ENCODE data around the gene PCDHA6.
"Not testable (repeated sequence)": the region's sequence is repeated elsewhere in the genome, so short reads cannot be mapped to it uniquely, and the experiment has no call there.

The PCDHA6 gene

GRCh38 chr5:140795259-140795641 lies 32.5 kb upstream of the PCDHA6 start:
- no peak for DNase-seq (ENCODE audit: low spot score)
- in situ Hi-C loops (cut with MboI; ENCODE audit: low pct_unique_long_range_greater_than_20kb, low sequenced_read_pairs, unreplicated experiment): no loop called here
- TF ChIP-seq, protein P1, sequence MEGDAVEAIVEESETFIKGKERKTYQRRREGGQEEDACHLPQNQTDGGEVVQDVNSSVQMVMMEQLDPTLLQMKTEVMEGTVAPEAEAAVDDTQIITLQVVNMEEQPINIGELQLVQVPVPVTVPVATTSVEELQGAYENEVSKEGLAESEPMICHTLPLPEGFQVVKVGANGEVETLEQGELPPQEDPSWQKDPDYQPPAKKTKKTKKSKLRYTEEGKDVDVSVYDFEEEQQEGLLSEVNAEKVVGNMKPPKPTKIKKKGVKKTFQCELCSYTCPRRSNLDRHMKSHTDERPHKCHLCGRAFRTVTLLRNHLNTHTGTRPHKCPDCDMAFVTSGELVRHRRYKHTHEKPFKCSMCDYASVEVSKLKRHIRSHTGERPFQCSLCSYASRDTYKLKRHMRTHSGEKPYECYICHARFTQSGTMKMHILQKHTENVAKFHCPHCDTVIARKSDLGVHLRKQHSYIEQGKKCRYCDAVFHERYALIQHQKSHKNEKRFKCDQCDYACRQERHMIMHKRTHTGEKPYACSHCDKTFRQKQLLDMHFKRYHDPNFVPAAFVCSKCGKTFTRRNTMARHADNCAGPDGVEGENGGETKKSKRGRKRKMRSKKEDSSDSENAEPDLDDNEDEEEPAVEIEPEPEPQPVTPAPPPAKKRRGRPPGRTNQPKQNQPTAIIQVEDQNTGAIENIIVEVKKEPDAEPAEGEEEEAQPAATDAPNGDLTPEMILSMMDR (IDR thresholded peaks at IDR 0.05; ENCODE audit: extremely low read depth, insufficient read depth, missing control alignments): no peak

DNA sequence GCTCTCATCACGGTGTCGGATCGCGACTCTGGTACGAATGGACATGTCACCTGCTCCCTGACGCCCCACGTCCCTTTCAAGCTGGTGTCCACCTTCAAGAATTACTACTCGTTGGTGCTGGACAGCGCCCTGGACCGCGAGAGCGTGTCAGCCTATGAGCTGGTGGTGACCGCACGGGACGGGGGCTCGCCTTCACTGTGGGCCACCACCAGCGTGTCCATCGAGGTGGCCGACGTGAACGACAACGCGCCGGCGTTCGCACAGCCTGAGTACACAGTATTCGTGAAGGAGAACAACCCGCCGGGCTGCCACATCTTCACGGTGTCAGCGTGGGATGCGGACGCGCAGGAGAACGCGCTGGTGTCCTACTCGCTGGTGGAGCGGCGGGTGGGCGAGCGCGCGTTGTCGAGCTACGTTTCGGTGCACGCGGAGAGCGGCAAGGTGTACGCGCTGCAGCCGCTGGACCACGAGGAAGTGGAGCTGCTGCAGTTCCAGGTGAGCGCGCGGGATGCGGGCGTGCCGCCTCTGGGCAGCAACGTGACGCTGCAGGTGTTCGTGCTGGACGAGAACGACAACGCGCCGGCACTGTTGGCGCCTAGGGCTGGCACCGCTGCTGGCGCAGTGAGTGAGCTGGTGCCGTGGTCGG lies 31.6 kb upstream of the PCDHA6 start:
- in situ Hi-C loops (cut with MboI; ENCODE audit: low pct_unique_long_range_greater_than_20kb, low sequenced_read_pairs, unreplicated experiment); DNase-seq (ENCODE audit: low spot score): not testable (repeated sequence)

- no peak for DNase-seq (ENCODE audit: low spot score)
- TF ChIP-seq, protein P1 (IDR thresholded peaks at IDR 0.05; ENCODE audit: extremely low read depth, insufficient read depth, missing control alignments): no peak
- in situ Hi-C loops (cut with MboI; ENCODE audit: low pct_unique_long_range_greater_than_20kb, low sequenced_read_pairs, unreplicated experiment): no loop called here
These were observed 31.1 kb upstream of the PCDHA6 start for GRCh38 chr5:140796718-140797095.

- in situ Hi-C loops (cut with MboI; ENCODE audit: low pct_unique_long_range_greater_than_20kb, low sequenced_read_pairs, unreplicated experiment): no loop called here
- TF ChIP-seq, protein P1 (IDR thresholded peaks at IDR 0.05; ENCODE audit: extremely low read depth, insufficient read depth, missing control alignments): no peak
- DNase-seq (ENCODE audit: low spot score): no peak
These were observed 26.8 kb upstream of the PCDHA6 start, which contains the start of gene PCDHA3 for GRCh38 chr5:140800816-140801493. Gene PCDHA3 (plus strand): TSS chr5:140801057.

DNA sequence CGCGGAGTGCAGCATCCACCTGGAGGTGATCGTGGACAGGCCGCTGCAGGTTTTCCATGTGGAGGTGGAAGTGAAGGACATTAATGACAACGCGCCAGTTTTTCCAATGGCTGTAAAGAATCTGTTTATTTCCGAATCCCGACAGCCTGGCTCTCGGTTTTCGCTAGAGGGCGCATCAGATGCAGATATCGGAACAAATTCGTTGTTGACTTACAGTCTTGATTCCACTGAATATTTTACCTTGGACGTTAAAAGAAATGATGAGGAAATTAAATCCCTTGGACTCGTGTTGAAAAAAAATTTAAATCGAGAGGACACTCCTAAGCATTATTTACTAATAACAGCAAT lies 26.3 kb upstream of the PCDHA6 start:
- TF ChIP-seq, protein P1 (IDR thresholded peaks at IDR 0.05; ENCODE audit: extremely low read depth, insufficient read depth, missing control alignments): peak; percentile 11
- in situ Hi-C loops (cut with MboI; ENCODE audit: low pct_unique_long_range_greater_than_20kb, low sequenced_read_pairs, unreplicated experiment): no loop called here

DNA sequence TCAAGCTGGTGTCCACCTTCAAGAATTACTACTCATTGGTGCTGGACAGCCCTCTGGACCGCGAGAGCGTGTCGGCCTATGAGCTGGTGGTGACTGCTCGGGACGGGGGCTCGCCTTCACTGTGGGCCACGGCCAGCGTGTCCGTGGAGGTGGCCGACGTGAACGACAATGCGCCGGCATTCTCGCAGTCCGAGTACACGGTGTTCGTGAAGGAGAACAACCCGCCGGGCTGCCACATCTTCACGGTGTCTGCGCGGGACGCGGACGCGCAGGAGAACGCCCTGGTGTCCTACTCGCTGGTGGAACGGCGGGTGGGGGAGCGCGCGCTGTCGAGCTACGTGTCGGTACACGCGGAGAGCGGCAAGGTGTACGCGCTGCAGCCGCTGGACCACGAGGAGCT lies 25.4 kb upstream of the PCDHA6 start:
- DNase-seq (ENCODE audit: low spot score); in situ Hi-C loops (cut with MboI; ENCODE audit: low pct_unique_long_range_greater_than_20kb, low sequenced_read_pairs, unreplicated experiment): not testable (repeated sequence)

More for the DNA sequence above, 26.3 kb upstream of the PCDHA6 start:
- no peak for DNase-seq (ENCODE audit: low spot score)

DNA sequence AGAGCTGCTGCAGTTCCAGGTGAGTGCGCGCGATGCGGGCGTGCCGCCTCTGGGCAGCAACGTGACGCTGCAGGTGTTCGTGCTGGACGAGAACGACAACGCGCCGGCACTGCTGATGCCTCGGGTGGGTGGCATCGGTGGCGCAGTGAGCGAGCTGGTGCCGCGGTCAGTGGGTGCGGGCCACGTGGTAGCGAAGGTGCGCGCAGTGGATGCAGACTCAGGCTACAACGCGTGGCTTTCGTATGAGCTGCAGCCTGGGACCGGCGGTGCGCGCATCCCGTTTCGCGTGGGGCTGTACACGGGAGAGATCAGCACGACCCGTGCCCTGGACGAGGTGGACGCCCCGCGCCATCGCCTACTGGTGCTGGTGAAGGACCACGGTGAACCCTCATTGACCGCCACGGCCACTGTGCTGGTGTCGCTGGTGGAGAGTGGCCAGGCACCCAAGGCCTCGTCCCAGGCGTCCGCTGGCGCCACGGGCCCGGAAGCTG lies 24.9 kb upstream of the PCDHA6 start:
- TF ChIP-seq, protein P1 (IDR thresholded peaks at IDR 0.05; ENCODE audit: extremely low read depth, insufficient read depth, missing control alignments): no peak
- DNase-seq (ENCODE audit: low spot score): no peak
- in situ Hi-C loops (cut with MboI; ENCODE audit: low pct_unique_long_range_greater_than_20kb, low sequenced_read_pairs, unreplicated experiment): no loop called here
